ENCODE data around the gene NUP35. TPM values are rescaled to one million over a fixed set of nuclear protein-coding genes. Genes with fewer than 3 reads are reported as not detected.
A peak's percentile ranks its signal among the peaks of the same experiment; 100 is the strongest.

The NUP35 gene
- total RNA-seq, 3 donors from 2014 or later (not counting 1 experiment from before 2014, with no cell fraction given): 10.5 to 14.0 (median 12.7) TPM

DNA sequence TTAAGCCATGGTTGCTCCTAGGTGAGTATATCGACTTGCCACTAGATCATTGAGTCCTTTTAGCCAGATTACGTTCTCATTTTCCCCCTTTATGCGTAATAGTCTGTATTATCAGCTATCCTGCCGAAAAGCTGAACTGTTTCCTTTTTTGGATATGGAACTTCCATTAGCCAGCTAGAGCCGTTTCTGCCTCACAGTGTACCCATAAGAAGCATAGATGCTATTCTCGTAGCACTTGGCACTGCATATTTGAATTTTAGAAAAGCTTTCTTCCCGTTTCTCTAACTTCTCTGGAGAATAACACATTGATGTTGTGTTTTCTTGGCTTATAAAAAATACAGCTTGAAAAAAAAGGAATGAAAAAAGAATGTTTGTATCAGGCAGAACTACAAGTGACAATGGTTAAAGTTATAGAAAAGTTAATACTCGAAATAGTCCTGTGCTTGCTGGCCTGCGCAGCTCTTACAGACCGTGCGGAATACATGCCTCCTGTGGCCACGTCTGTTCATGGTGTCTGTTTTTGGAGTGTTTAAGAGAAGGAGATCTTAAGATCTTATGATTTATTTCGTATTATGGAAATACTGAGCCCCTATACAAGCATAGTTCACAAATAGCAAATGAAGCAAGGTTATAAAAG lies 45.0 kb upstream of the NUP35 start:
- 44% methylated on average over 11 of the region's 13 CpGs for WGBS (ENCODE audit: insufficient coverage)
- H3K4me1 ChIP-seq (ENCODE audit: control insufficient read depth, insufficient read depth, low read length): peaks cover 5% of the 10 kb centered on the region
- peaks cover 14 to 15% of the 10 kb centered on the region in 2 donors for H3K4me1 Mint-ChIP-seq
- peak in 2 of 3 donors; percentile 10 to 15 for ATAC-seq
- DNase-seq: peak in 1 of 2 donors; percentile 41
- peak overlapping the region; percentile 70 for H3K4me3 ChIP-seq (ENCODE audit: low read length)
- H3K27me3 Mint-ChIP-seq (ENCODE audit: low read depth in 2 of 2): no peaks in the 10 kb centered on the region
- peak overlapping the region; percentile 96 for H3K4me3 Mint-ChIP-seq
- no peaks in the 10 kb centered on the region for H3K36me3 ChIP-seq (ENCODE audit: control insufficient read depth, insufficient read depth, low read length)
- H3K9me3 ChIP-seq (ENCODE audit: control insufficient read depth, insufficient read depth, low read length): no peaks in the 10 kb centered on the region
- peaks cover 4% of the 10 kb centered on the region for H3K27me3 ChIP-seq (ENCODE audit: control insufficient read depth, insufficient read depth, low read length)
- no peaks in the 10 kb centered on the region for H3K36me3 Mint-ChIP-seq
- intact Hi-C loops (cut with micrococcal nuclease): no loop called here
- H3K9me3 Mint-ChIP-seq: no peaks in the 10 kb centered on the region
- TF ChIP-seq, protein P1, sequence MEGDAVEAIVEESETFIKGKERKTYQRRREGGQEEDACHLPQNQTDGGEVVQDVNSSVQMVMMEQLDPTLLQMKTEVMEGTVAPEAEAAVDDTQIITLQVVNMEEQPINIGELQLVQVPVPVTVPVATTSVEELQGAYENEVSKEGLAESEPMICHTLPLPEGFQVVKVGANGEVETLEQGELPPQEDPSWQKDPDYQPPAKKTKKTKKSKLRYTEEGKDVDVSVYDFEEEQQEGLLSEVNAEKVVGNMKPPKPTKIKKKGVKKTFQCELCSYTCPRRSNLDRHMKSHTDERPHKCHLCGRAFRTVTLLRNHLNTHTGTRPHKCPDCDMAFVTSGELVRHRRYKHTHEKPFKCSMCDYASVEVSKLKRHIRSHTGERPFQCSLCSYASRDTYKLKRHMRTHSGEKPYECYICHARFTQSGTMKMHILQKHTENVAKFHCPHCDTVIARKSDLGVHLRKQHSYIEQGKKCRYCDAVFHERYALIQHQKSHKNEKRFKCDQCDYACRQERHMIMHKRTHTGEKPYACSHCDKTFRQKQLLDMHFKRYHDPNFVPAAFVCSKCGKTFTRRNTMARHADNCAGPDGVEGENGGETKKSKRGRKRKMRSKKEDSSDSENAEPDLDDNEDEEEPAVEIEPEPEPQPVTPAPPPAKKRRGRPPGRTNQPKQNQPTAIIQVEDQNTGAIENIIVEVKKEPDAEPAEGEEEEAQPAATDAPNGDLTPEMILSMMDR (IDR thresholded peaks at IDR 0.05): no peak
- peak overlapping the region; percentile 75 to 83 for H3K27ac Mint-ChIP-seq
- H3K27ac ChIP-seq (ENCODE audit: low read length): no peak overlapping the region

DNA sequence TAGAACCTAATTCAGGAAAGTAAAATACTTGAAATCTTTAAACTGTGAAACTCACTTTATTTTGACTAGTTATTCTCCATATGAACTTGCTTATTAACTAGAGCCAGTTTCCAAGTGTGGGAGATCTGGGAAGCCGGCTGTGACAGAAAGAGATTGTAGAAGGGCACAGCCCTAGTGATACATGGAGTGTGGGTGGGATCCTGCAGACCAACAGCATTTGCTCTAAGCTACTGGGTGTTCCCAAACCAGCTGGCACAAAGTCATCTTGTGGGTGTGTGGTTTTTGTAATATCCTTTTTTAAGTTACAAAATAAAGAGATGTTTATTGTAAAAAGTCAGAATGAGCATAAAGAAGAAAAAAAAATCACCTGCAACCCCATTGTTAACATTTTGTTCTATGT lies 42.3 kb upstream of the NUP35 start:
- TF ChIP-seq, protein P1 (IDR thresholded peaks at IDR 0.05): no peak
- ATAC-seq: no peak
- no peaks in the 10 kb centered on the region for H3K36me3 Mint-ChIP-seq
- peaks cover 4% of the 10 kb centered on the region for H3K27me3 ChIP-seq (ENCODE audit: control insufficient read depth, insufficient read depth, low read length)
- 62% methylated on average over 1 of the region's 1 CpG for whole genome bisulfite sequencing (ENCODE audit: insufficient coverage)
- peaks cover 5% of the 10 kb centered on the region for H3K4me1 ChIP-seq (ENCODE audit: control insufficient read depth, insufficient read depth, low read length)
- no peak overlapping the region for H3K4me3 Mint-ChIP-seq
- H3K9me3 ChIP-seq (ENCODE audit: control insufficient read depth, insufficient read depth, low read length): no peaks in the 10 kb centered on the region
- no peak overlapping the region for H3K27ac ChIP-seq (ENCODE audit: low read length)
- H3K9me3 Mint-ChIP-seq: no peaks in the 10 kb centered on the region
- intact Hi-C loops (cut with micrococcal nuclease): no loop called here
- DNase-seq: no peak
- H3K4me1 Mint-ChIP-seq: peaks cover 14 to 15% of the 10 kb centered on the region in 2 donors
- H3K27me3 Mint-ChIP-seq (ENCODE audit: low read depth in 2 of 2): no peaks in the 10 kb centered on the region
- no peak overlapping the region for H3K27ac Mint-ChIP-seq
- H3K4me3 ChIP-seq (ENCODE audit: low read length): no peak overlapping the region
- H3K36me3 ChIP-seq (ENCODE audit: control insufficient read depth, insufficient read depth, low read length): no peaks in the 10 kb centered on the region

DNA sequence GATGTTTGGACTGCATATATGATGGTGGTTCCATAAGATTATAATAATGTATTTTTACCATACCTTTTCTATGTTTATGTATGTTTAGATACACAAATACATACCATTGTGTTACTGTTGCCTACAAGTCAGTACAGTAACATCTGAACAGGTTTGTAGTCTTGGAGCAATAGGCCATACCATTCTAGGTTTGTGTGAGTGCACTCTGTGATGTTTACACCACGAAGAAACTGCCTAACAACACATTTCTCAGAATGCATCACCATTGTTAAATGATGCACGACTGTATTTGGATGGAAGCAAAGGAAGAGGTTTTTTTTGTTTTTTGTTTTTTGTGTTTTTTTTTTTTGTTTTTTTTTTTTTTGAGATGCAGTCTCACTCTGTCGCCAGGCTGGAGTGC lies 36.2 kb upstream of the NUP35 start:
- H3K4me1 Mint-ChIP-seq: no peaks in the 10 kb centered on the region

More for the DNA sequence above, 36.2 kb upstream of the NUP35 start:
- Mint-ChIP-seq H3K36me3 (no peaks in the 10 kb centered on the region), H3K9me3 (no peaks in the 10 kb centered on the region), H3K27me3 (ENCODE audit: low read depth in 2 of 2) (peaks cover 0 to 2% of the 10 kb centered on the region in 2 donors), H3K4me3 (no peak overlapping the region), H3K27ac (no peak overlapping the region)
- no peaks in the 10 kb centered on the region for H3K4me1 ChIP-seq (ENCODE audit: control insufficient read depth, insufficient read depth, low read length)
- H3K27me3 ChIP-seq (ENCODE audit: control insufficient read depth, insufficient read depth, low read length): no peaks in the 10 kb centered on the region
- ATAC-seq (no peak), DNase-seq (no peak)
- no peak overlapping the region for H3K27ac ChIP-seq (ENCODE audit: low read length)
- no peaks in the 10 kb centered on the region for H3K9me3 ChIP-seq (ENCODE audit: control insufficient read depth, insufficient read depth, low read length)
- intact Hi-C loops (cut with micrococcal nuclease): no loop called here
- H3K36me3 ChIP-seq (ENCODE audit: control insufficient read depth, insufficient read depth, low read length): no peaks in the 10 kb centered on the region
- WGBS (ENCODE audit: insufficient coverage): 92% methylated on average over 2 of the region's 3 CpGs
- no peak overlapping the region for H3K4me3 ChIP-seq (ENCODE audit: low read length)
- TF ChIP-seq, protein P1 (IDR thresholded peaks at IDR 0.05): no peak
